ENCODE results near the gene AKAIN1. TPM values are rescaled to one million over a fixed set of nuclear protein-coding genes. Genes with fewer than 3 reads are reported as not detected.

The AKAIN1 gene
- total RNA-seq, 1 donor from 2014 or later = not detected

DNA sequence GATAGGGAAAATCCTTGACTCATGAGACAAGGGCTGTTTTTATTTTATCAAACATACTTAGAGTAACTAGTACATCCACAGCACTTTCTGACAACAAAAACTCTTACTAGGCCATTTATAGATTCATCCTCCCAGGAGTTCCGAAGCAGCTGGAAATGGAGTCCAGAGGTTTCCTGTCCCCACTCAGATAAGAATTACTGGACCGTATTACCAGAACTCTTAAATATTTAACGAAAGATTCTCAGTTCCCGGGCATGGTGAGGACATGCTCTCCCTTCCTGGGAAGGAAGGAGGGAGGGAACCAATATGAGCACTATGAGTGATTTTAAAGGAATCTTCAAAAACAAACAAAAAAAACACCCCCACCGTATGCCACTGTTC is 41.2 kb downstream of the AKAIN1 start:
- no peak overlapping the region for H3K27ac Mint-ChIP-seq (ENCODE audit: unreplicated experiment)
- TF ChIP-seq, protein P1, sequence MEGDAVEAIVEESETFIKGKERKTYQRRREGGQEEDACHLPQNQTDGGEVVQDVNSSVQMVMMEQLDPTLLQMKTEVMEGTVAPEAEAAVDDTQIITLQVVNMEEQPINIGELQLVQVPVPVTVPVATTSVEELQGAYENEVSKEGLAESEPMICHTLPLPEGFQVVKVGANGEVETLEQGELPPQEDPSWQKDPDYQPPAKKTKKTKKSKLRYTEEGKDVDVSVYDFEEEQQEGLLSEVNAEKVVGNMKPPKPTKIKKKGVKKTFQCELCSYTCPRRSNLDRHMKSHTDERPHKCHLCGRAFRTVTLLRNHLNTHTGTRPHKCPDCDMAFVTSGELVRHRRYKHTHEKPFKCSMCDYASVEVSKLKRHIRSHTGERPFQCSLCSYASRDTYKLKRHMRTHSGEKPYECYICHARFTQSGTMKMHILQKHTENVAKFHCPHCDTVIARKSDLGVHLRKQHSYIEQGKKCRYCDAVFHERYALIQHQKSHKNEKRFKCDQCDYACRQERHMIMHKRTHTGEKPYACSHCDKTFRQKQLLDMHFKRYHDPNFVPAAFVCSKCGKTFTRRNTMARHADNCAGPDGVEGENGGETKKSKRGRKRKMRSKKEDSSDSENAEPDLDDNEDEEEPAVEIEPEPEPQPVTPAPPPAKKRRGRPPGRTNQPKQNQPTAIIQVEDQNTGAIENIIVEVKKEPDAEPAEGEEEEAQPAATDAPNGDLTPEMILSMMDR (IDR thresholded peaks at IDR 0.05; ENCODE audit: unreplicated experiment) = no peak
- H3K4me1 Mint-ChIP-seq (ENCODE audit: unreplicated experiment) = peaks cover 6% of the 10 kb centered on the region
- no peaks in the 10 kb centered on the region for H3K36me3 Mint-ChIP-seq (ENCODE audit: low read depth, unreplicated experiment)
- H3K27me3 Mint-ChIP-seq (ENCODE audit: unreplicated experiment) = peaks cover 1% of the 10 kb centered on the region
- DNase-seq (ENCODE audit: low spot score) = no peak
- no peaks in the 10 kb centered on the region for H3K9me3 Mint-ChIP-seq (ENCODE audit: unreplicated experiment)
- H3K4me3 Mint-ChIP-seq (ENCODE audit: unreplicated experiment) = no peak overlapping the region

DNA sequence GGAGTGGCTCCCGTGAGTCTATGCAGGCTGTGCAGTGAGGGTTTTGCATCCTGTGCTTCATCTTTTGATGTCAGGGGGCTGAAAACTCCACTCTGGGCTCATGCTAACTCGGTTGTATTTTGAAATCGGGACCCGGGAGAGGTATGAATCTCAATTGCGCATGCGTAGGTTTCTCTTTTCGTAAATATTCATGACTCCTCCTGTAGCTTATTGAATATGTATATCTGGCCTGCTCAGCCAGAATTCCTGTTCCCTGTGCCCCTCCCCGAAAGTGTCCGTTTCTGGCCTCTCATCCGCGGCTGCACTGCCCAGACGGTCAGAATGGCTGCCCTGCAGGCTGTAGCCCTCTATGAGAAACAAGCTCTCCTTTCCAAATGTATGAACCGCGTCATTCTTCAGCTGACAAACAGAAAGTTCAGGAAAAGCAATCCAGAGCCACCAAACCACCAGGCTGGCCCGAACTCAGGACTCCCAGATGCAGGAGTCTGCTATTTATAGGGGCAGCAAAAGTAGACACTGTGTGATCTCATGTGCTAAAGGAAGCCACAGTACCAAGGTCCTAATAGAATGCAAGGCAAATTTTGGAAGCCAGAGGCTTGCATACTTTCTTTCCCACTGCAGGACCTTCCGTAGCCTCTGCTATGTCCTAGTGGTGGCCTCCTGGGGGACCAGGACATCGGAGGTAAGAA is 41.7 kb downstream of the AKAIN1 start:
- TF ChIP-seq, protein P1 (IDR thresholded peaks at IDR 0.05; ENCODE audit: unreplicated experiment) = no peak
- Mint-ChIP-seq H3K4me1 (ENCODE audit: unreplicated experiment) (peaks cover 6% of the 10 kb centered on the region), H3K27me3 (ENCODE audit: unreplicated experiment) (peaks cover 1% of the 10 kb centered on the region), H3K36me3 (ENCODE audit: low read depth, unreplicated experiment) (no peaks in the 10 kb centered on the region), H3K9me3 (ENCODE audit: unreplicated experiment) (no peaks in the 10 kb centered on the region), H3K4me3 (ENCODE audit: unreplicated experiment) (no peak overlapping the region), H3K27ac (ENCODE audit: unreplicated experiment) (no peak overlapping the region)
- no peak for DNase-seq (ENCODE audit: low spot score)

DNA sequence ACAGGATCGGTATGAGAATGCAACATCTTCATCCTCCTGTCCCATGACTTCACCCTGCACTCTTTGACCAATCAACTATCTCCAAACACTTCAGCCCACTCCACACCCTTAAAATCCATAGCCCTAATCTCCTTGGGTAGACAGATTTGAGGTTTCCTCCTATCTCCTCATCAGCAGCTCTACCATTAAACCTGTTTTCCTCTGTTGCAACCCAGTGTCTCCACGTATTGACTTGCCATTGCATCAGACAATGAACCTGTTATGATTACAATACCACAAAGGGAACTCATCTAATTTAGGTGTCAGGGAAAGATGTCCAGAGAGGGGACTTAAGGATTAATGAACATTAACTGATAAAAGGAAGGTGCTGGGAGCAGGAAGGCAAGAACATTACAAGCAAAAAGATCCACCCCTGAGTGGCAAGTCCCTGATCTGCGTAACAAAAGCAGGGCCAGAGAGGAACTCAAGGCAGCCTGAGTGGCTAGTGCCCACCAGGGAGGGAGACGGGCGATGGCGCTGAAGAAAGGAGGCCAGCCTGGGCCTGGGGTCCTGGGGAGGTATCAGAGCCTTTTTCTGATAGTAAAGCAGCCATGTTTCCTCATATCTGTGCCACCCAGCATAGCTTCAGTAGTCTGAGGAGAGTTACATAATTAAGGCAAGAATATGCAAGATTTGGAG is 44.6 kb downstream of the AKAIN1 start:
- Mint-ChIP-seq H3K4me3 (ENCODE audit: unreplicated experiment) (no peak overlapping the region), H3K9me3 (ENCODE audit: unreplicated experiment) (no peaks in the 10 kb centered on the region), H3K27ac (ENCODE audit: unreplicated experiment) (no peak overlapping the region), H3K27me3 (ENCODE audit: unreplicated experiment) (peaks cover 1% of the 10 kb centered on the region), H3K36me3 (ENCODE audit: low read depth, unreplicated experiment) (no peaks in the 10 kb centered on the region), H3K4me1 (ENCODE audit: unreplicated experiment) (peaks cover 6% of the 10 kb centered on the region)
- no peak for DNase-seq (ENCODE audit: low spot score)
- TF ChIP-seq, protein P1 (IDR thresholded peaks at IDR 0.05; ENCODE audit: unreplicated experiment) = no peak

DNA sequence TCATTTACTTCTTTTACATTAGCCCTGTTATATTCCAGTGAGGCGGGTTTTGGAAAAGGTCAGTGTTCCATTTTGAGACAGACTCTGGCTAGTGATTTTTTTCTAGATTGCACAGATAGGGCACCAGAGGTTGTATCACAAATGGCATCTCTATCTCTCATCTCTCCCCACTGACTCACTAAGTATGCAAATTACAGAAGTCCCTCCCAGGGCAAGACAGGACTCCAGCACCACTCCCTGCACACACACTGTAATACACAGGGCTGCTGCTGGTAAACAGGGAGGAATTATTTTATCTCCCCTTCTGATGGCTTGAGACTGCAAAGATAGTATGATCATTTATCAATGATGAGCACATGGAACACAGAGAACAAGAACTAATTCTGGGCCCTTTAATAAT is 46.2 kb downstream of the AKAIN1 start:
- Mint-ChIP-seq H3K9me3 (ENCODE audit: unreplicated experiment) (no peaks in the 10 kb centered on the region), H3K36me3 (ENCODE audit: low read depth, unreplicated experiment) (no peaks in the 10 kb centered on the region), H3K27me3 (ENCODE audit: unreplicated experiment) (no peaks in the 10 kb centered on the region), H3K4me3 (ENCODE audit: unreplicated experiment) (no peak overlapping the region), H3K4me1 (ENCODE audit: unreplicated experiment) (peaks cover 2% of the 10 kb centered on the region), H3K27ac (ENCODE audit: unreplicated experiment) (no peak overlapping the region)
- no peak for DNase-seq (ENCODE audit: low spot score)
- TF ChIP-seq, protein P1 (IDR thresholded peaks at IDR 0.05; ENCODE audit: unreplicated experiment) = no peak

DNA sequence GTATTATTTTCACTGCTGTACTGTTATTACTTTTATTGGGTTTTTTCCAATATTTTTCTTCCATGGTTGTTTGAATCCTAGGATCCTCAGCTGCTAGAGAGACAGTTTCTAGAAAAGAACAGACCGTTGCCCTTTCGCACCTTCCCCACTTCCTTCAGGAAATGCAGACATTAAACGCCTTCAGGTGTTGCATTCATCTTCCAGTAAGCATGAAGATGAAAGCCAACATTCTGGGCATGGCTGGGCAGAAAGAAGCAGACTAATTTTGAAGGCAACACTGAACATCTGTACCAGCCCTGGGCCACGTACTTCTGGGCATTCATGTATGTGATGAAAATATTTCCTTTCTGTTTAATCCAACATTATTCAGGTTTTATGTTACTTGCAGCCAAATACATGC is 51.0 kb downstream of the AKAIN1 start:
- Mint-ChIP-seq H3K4me1 (ENCODE audit: unreplicated experiment) (no peaks in the 10 kb centered on the region), H3K36me3 (ENCODE audit: low read depth, unreplicated experiment) (no peaks in the 10 kb centered on the region), H3K27ac (ENCODE audit: unreplicated experiment) (no peak overlapping the region), H3K27me3 (ENCODE audit: unreplicated experiment) (no peaks in the 10 kb centered on the region), H3K4me3 (ENCODE audit: unreplicated experiment) (no peak overlapping the region), H3K9me3 (ENCODE audit: unreplicated experiment) (no peaks in the 10 kb centered on the region)
- TF ChIP-seq, protein P1 (IDR thresholded peaks at IDR 0.05; ENCODE audit: unreplicated experiment) = no peak
- DNase-seq (ENCODE audit: low spot score) = no peak

All from endothelial cell (in vitro differentiated cells).